ENCODE measurements around the gene LPP. TPM values are rescaled to one million over a fixed set of nuclear protein-coding genes. Genes with fewer than 3 reads are reported as not detected.

LPP gene
- total and polyA plus RNA-seq, 10 of the 15 experiments (the other 5 are each of a cell fraction or from before 2014, with no cell fraction given) = under 0.01 to 0.62 (median 0.03) TPM

DNA sequence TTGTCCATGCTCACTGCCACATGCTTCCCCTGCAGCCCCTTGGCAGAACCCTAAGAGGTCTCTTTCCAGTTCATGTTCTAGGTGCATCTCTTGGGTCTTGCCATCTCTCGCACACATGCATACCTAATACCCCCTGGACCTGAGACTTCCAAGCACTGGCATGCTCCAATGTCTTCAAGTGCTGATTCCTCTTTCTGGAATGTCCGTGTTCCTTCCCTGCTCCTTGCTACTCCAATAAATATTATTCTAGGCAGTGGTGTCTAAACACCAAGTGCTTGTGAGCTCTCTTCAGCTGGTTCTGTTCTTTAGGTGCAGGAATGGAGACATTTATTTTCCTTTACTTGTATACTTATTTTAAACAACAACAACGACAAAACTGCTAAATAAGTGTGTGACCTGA is 370.1 kb downstream of the LPP start (continued):
- TF ChIP-seq, protein P1, sequence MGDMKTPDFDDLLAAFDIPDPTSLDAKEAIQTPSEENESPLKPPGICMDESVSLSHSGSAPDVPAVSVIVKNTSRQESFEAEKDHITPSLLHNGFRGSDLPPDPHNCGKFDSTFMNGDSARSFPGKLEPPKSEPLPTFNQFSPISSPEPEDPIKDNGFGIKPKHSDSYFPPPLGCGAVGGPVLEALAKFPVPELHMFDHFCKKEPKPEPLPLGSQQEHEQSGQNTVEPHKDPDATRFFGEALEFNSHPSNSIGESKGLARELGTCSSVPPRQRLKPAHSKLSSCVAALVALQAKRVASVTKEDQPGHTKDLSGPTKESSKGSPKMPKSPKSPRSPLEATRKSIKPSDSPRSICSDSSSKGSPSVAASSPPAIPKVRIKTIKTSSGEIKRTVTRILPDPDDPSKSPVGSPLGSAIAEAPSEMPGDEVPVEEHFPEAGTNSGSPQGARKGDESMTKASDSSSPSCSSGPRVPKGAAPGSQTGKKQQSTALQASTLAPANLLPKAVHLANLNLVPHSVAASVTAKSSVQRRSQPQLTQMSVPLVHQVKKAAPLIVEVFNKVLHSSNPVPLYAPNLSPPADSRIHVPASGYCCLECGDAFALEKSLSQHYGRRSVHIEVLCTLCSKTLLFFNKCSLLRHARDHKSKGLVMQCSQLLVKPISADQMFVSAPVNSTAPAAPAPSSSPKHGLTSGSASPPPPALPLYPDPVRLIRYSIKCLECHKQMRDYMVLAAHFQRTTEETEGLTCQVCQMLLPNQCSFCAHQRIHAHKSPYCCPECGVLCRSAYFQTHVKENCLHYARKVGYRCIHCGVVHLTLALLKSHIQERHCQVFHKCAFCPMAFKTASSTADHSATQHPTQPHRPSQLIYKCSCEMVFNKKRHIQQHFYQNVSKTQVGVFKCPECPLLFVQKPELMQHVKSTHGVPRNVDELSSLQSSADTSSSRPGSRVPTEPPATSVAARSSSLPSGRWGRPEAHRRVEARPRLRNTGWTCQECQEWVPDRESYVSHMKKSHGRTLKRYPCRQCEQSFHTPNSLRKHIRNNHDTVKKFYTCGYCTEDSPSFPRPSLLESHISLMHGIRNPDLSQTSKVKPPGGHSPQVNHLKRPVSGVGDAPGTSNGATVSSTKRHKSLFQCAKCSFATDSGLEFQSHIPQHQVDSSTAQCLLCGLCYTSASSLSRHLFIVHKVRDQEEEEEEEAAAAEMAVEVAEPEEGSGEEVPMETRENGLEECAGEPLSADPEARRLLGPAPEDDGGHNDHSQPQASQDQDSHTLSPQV (IDR thresholded peaks at IDR 0.05) = no peak

DNA sequence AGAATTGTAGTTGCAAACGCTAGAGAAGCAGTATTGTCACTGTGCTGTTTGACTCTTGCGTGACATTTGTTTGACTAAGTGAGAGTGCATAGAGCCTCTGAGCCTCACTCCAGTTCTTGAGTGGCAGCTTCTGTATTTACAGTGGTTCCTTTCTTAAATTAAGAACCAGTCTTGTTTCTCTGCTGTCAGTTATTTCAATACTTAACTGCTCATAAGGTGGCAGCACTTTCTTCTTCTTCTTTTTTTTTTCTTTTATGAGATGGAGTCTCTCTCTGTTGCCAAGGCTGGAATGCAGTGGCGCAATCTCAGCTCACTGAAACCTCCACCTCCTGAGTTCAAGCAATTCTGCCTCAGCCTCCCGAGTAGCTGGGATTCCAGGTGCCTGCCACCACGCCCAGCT is 372.1 kb downstream of the LPP start:
- no peak overlapping the region for H2AFZ ChIP-seq (ENCODE audit: control insufficient read depth, low read depth, low read length)
- no peak overlapping the region for H3K9ac ChIP-seq (ENCODE audit: control insufficient read depth, insufficient read depth, low read length)
- ChIA-PET CTCF (no interaction called here), RAD21 (ENCODE audit: unreplicated experiment) (no interaction called here), SMC1A (ENCODE audit: uncharacterized antibody, unreplicated experiment) (no interaction called here), POLR2A (no interaction called here)
- no peak overlapping the region for H3K27ac ChIP-seq (ENCODE audit: control insufficient read depth, insufficient read depth)
- H3K4me3 ChIP-seq = no peak overlapping the region
- no peak for DNase-seq (ENCODE audit: low read depth, low spot score)
- H3K4me2 ChIP-seq (ENCODE audit: control insufficient read depth, insufficient read depth) = no peak overlapping the region
- no peak for FAIRE-seq
- in situ Hi-C loops (cut with MboI) = no loop called here
- 49% methylated on average over 5 of the region's 5 CpGs for WGBS (ENCODE audit: insufficient coverage, insufficient replicate concordance, low lambda C conversion rate, missing lambda C conversion rate)
- H3K79me2 ChIP-seq (ENCODE audit: control insufficient read depth, insufficient read depth, low read length) = no peaks in the 10 kb centered on the region
- no peaks in the 10 kb centered on the region for H3K36me3 ChIP-seq (ENCODE audit: control insufficient read depth in 2 of 2, insufficient read depth in 2 of 2, low read length in 1 of 2)
- intact Hi-C loops (cut with micrococcal nuclease; ENCODE audit: unreplicated experiment) = no loop called here
- BruUV-seq (replicated peaks) = no TSS peak
- no peaks in the 10 kb centered on the region for H3K4me1 ChIP-seq (ENCODE audit: control insufficient read depth, insufficient read depth, low read length)
- no peaks in the 10 kb centered on the region for H3K9me3 ChIP-seq (replicated peaks; ENCODE audit: control insufficient read depth, insufficient read depth, low read length)
- ATAC-seq = no peak
- no peaks in the 10 kb centered on the region for H4K20me1 ChIP-seq (ENCODE audit: control insufficient read depth, insufficient read depth)
- no peaks in the 10 kb centered on the region for H3K27me3 ChIP-seq (replicated peaks in 1 of 2; ENCODE audit: control insufficient read depth in 2 of 2, insufficient read depth in 2 of 2, low read length in 1 of 2)
- TF ChIP-seq MYC (IDR thresholded peaks at IDR 0.05; ENCODE audit: insufficient read depth, insufficient read length, insufficient replicate concordance, low read length, severe bottlenecking) (no peak), SMARCA5 (IDR thresholded peaks at IDR 0.05) (no peak), ZNF207 (IDR thresholded peaks at IDR 0.05; ENCODE audit: borderline replicate concordance) (no peak), ZNF217 (IDR thresholded peaks at IDR 0.05) (no peak), MEF2A (IDR thresholded peaks at IDR 0.05; ENCODE audit: insufficient read depth, low read depth, low read length) (no peak), CREM (IDR thresholded peaks at IDR 0.05; ENCODE audit: low read depth) (no peak), NFIC (IDR thresholded peaks at IDR 0.05; ENCODE audit: low read depth, low read length) (no peak), ATF7 (IDR thresholded peaks at IDR 0.05; ENCODE audit: low read depth) (no peak)
- TF ChIP-seq, protein P2, sequence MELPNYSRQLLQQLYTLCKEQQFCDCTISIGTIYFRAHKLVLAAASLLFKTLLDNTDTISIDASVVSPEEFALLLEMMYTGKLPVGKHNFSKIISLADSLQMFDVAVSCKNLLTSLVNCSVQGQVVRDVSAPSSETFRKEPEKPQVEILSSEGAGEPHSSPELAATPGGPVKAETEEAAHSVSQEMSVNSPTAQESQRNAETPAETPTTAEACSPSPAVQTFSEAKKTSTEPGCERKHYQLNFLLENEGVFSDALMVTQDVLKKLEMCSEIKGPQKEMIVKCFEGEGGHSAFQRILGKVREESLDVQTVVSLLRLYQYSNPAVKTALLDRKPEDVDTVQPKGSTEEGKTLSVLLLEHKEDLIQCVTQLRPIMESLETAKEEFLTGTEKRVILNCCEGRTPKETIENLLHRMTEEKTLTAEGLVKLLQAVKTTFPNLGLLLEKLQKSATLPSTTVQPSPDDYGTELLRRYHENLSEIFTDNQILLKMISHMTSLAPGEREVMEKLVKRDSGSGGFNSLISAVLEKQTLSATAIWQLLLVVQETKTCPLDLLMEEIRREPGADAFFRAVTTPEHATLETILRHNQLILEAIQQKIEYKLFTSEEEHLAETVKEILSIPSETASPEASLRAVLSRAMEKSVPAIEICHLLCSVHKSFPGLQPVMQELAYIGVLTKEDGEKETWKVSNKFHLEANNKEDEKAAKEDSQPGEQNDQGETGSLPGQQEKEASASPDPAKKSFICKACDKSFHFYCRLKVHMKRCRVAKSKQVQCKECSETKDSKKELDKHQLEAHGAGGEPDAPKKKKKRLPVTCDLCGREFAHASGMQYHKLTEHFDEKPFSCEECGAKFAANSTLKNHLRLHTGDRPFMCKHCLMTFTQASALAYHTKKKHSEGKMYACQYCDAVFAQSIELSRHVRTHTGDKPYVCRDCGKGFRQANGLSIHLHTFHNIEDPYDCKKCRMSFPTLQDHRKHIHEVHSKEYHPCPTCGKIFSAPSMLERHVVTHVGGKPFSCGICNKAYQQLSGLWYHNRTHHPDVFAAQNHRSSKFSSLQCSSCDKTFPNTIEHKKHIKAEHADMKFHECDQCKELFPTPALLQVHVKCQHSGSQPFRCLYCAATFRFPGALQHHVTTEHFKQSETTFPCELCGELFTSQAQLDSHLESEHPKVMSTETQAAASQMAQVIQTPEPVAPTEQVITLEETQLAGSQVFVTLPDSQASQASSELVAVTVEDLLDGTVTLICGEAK (IDR thresholded peaks at IDR 0.05; ENCODE audit: borderline replicate concordance) = no peak
- TF ChIP-seq, protein P3, sequence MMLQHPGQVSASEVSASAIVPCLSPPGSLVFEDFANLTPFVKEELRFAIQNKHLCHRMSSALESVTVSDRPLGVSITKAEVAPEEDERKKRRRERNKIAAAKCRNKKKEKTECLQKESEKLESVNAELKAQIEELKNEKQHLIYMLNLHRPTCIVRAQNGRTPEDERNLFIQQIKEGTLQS (IDR thresholded peaks at IDR 0.05; ENCODE audit: borderline replicate concordance, extremely low read depth, low read depth, low read length) = no peak
- TF ChIP-seq, protein P4, sequence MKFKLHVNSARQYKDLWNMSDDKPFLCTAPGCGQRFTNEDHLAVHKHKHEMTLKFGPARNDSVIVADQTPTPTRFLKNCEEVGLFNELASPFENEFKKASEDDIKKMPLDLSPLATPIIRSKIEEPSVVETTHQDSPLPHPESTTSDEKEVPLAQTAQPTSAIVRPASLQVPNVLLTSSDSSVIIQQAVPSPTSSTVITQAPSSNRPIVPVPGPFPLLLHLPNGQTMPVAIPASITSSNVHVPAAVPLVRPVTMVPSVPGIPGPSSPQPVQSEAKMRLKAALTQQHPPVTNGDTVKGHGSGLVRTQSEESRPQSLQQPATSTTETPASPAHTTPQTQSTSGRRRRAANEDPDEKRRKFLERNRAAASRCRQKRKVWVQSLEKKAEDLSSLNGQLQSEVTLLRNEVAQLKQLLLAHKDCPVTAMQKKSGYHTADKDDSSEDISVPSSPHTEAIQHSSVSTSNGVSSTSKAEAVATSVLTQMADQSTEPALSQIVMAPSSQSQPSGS (IDR thresholded peaks at IDR 0.05; ENCODE audit: low read length) = no peak

Data from GM12878 (cell line).